Measurements from ENCODE around the gene FRRS1.

GRCh38 chr1:99659755-99660210, 106.7 kb downstream of the FRRS1 start:
- TF ChIP-seq POLR2A (IDR thresholded peaks at IDR 0.05) (no peak), CTCF (IDR thresholded peaks at IDR 0.05) (no peak)

Measured in Peyer's patch (tissue), 4 donors.